ENCODE measurements around the gene ACSM2B.
"Not testable (repeated sequence)": the region's sequence is repeated elsewhere in the genome, so short reads cannot be mapped to it uniquely, and the experiment has no call there.

Gene ACSM2B

DNA sequence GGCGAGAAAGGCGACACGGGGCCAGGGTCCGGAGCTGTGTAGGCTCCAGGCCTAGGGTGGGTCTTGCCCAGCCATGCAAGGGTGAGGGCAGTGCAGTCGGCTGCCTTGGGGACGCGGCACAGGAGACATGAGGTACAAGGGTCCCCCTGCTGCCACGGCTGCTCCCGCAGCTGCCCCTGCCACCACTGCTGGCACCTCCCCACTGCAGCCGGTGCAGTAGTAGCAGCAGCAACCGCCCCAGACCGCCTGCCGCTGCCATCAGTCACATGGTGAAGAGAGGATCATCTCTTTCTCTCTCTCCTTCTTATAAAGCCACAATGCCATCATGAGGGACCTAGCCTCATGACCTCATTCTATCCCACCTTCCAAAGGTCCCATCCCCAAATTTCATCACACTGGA, 44.4 kb downstream of the ACSM2B start:
- DNase-seq (ENCODE audit: low spot score) = not testable (repeated sequence)

DNA sequence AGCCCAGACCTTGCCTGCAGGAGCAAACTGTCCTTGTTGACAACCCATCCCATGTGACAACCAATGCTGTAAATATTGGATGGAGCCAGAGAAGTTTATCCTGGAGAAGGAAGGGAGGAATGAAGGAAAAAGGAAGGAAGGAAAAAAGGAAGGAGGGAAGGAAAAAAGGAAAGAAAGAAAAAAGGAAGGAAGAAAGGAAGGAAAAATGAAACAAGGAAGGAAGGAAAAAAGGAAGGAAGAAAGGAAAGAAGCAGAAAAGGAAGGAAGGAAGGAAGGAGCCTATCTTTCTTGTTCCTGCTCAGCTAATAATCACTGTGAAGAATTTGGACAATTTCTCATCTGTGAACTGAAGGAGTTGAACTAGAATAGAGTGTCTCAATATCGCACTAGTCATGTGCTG, 56.1 kb downstream of the ACSM2B start:
- no peak for DNase-seq (ENCODE audit: low spot score)

DNA sequence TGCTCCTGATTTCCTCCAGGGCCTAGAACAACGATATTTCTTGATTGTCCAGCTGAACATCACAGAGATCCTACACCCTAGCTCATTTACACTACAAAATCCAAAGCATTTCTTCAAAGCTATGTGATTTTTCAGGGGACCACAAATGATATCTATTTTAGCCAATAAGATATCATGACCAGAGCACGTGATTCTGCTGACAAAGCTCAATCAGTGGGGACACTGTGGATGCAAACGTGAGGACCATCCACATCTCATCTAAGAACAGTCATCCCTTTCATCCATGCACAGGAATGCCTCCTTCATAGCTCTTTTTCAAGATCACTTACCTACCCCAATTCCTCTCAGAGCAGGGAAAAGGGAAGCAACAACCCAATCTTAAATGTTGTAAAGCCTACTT, 56.9 kb downstream of the ACSM2B start:
- no peak for DNase-seq (ENCODE audit: low spot score)

DNA sequence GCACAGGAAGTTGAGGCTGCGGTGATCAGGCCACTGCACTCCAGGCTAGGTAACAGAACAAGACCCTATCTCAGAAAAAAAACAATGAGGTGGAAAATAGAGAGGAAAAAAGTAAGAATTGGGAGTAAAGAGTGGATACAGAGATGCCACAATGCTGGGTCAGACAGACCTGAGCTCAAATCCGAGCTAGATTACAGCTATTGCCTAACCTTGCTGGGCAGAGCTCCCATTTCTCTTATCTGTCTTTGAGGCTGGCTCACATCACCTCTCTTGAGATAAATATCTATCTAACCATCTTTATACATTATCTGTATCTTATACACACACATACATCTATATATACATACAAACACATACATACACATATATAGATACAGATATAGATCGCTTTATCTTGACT, 59.0 kb downstream of the ACSM2B start:
- no peak for DNase-seq (ENCODE audit: low spot score)

GRCh38 chr16:20515688-20516090, 60.5 kb downstream of the ACSM2B start:
- DNase-seq (ENCODE audit: low spot score) = no peak

- no peak for DNase-seq (ENCODE audit: low spot score)
These were observed 65.8 kb downstream of the ACSM2B start for GRCh38 chr16:20510323-20510722.

GRCh38 chr16:20507280-20507679, 68.9 kb downstream of the ACSM2B start:
- no peak for DNase-seq (ENCODE audit: low spot score)

- DNase-seq (ENCODE audit: low spot score) = no peak
These were observed 71.7 kb downstream of the ACSM2B start for GRCh38 chr16:20504418-20504817.

DNA sequence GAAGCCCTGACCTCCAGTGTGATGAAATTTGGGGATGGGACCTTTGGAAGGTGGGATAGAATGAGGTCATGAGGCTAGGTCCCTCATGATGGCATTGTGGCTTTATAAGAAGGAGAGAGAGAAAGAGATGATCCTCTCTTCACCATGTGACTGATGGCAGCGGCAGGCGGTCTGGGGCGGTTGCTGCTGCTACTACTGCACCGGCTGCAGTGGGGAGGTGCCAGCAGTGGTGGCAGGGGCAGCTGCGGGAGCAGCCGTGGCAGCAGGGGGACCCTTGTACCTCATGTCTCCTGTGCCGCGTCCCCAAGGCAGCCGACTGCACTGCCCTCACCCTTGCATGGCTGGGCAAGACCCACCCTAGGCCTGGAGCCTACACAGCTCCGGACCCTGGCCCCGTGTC, 84.7 kb downstream of the ACSM2B start:
- not testable (repeated sequence) for DNase-seq (ENCODE audit: low spot score)

GRCh38 chr16:20490994-20491393, 85.2 kb downstream of the ACSM2B start:
- not testable (repeated sequence) for DNase-seq (ENCODE audit: low spot score)
